Keratinocyte (primary cell): ENCODE data around the gene RCCD1.

Experiments
- EZH2 ChIP-seq: IDR thresholded peaks from one replicate; pipeline ENCODE4 v1.6.1; 2012; ENCODE audit warnings: inconsistent platforms, mild to moderate bottlenecking, low read length, moderate library complexity
- TF ChIP-seq, protein P1 (sequence below), 3 experiments: IDR thresholded peaks in 1 of 3; conservative IDR thresholded peaks in 1 of 3; optimal IDR thresholded peaks in 1 of 3; 2 replicates in 2 of 3; 3 replicates in 1 of 3; pipeline versions ENCODE3 to v1.5.1; 2011; ENCODE audit warnings: low read length in 3 of 3, mild to moderate bottlenecking in 3 of 3, moderate library complexity in 2 of 3, control low read depth in 1 of 3, inconsistent platforms in 1 of 3; ENCODE audit not compliant: insufficient read depth in 2 of 3; ENCODE audit errors: extremely low read depth in 1 of 3

DNA sequence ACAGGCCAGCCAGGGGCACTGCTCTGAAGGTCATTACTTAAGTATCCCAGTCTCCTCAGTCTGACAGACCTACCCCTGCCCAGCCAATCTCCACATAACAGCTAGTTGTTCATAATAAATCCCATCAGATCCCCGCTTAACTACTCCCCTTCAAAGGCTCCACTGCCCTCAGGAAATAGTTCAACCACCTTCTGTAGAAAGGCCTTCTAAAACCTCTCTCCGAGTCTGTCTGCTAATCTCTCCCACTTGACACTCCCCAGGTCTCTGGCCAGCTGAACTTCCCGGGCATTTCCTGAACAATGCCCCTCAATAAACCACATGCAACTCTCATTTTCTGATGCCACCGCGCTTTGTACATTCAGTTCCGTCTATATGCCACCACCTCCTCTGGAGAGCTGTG, 33.6 kb downstream of the RCCD1 start:
- TF ChIP-seq, protein P1, sequence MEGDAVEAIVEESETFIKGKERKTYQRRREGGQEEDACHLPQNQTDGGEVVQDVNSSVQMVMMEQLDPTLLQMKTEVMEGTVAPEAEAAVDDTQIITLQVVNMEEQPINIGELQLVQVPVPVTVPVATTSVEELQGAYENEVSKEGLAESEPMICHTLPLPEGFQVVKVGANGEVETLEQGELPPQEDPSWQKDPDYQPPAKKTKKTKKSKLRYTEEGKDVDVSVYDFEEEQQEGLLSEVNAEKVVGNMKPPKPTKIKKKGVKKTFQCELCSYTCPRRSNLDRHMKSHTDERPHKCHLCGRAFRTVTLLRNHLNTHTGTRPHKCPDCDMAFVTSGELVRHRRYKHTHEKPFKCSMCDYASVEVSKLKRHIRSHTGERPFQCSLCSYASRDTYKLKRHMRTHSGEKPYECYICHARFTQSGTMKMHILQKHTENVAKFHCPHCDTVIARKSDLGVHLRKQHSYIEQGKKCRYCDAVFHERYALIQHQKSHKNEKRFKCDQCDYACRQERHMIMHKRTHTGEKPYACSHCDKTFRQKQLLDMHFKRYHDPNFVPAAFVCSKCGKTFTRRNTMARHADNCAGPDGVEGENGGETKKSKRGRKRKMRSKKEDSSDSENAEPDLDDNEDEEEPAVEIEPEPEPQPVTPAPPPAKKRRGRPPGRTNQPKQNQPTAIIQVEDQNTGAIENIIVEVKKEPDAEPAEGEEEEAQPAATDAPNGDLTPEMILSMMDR (optimal IDR thresholded peaks at IDR 0.05 in 1 of 3, IDR thresholded peaks at IDR 0.05 in 1 of 3, conservative IDR thresholded peaks at IDR 0.05 in 1 of 3; ENCODE audit: extremely low read depth in 1 of 3, insufficient read depth in 2 of 3, low read length in 3 of 3) = no peak
- TF ChIP-seq EZH2 = no peak
